ENCODE measurements around the gene OR2S2. TPM values are rescaled to one million over a fixed set of nuclear protein-coding genes. Genes with fewer than 3 reads are reported as not detected.
"Not testable (repeated sequence)": the region's sequence is repeated elsewhere in the genome, so short reads cannot be mapped to it uniquely, and the experiment has no call there.

The OR2S2 gene
- total RNA-seq, 4 donors from 2014 or later, result not detected

DNA sequence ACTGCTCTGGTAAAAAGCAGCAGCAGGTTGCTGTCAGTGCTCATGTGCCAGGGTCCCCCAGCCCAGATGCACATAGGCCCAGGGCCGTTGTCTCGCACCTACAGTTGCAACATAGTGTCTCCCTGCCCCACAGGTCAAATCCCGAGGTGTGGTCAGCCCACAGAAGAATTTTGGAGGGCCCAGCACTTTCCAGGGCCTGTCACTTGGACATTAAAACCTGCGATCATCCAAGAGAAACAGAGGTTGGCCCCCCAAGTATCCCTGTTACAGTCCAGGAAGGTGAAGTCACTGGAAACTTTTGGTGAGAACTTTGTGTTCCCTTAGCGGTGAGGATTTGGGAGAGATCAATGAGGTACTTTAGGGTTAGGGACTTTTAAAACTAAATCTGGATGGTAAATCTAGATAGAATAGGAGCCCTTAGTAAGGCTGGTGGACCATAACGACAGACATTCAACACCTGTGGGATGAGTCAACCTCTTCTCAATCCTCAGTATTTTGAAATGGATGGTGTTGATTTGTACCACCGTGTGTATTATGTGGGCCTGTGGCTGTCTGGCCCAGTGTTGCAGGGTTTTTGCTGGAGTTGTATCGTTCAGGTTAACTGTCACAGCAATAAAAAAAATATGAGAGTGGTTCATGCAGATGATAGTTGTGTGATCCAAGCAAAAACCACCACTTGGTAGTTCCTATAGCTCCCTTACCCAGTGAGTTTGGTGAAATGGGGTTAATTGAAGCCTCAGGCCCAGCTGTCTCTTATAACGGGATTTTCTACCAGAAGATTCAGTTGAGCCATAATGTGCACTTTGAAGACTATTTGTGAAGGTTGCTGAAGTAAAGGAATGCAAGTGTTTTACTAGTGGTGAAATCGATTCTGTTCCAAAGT, 19.2 kb downstream of the OR2S2 start:
- 73 to 77% methylated on average over 9 to 10 of the region's 10 CpGs for WGBS, 2 donors
- no peaks in the 10 kb centered on the region for H3K9me3 ChIP-seq
- H3K4me3 ChIP-seq, result no peak overlapping the region
- no peak overlapping the region for H3K27ac ChIP-seq
- intact Hi-C loops (cut with DNase I), result no loop called here
- no peaks in the 10 kb centered on the region for H3K4me1 ChIP-seq
- TF ChIP-seq POLR2A (IDR thresholded peaks at IDR 0.05), result no peak
- TF ChIP-seq, protein P1, sequence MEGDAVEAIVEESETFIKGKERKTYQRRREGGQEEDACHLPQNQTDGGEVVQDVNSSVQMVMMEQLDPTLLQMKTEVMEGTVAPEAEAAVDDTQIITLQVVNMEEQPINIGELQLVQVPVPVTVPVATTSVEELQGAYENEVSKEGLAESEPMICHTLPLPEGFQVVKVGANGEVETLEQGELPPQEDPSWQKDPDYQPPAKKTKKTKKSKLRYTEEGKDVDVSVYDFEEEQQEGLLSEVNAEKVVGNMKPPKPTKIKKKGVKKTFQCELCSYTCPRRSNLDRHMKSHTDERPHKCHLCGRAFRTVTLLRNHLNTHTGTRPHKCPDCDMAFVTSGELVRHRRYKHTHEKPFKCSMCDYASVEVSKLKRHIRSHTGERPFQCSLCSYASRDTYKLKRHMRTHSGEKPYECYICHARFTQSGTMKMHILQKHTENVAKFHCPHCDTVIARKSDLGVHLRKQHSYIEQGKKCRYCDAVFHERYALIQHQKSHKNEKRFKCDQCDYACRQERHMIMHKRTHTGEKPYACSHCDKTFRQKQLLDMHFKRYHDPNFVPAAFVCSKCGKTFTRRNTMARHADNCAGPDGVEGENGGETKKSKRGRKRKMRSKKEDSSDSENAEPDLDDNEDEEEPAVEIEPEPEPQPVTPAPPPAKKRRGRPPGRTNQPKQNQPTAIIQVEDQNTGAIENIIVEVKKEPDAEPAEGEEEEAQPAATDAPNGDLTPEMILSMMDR (IDR thresholded peaks at IDR 0.05), result no peak
- DNase-seq, result no peak
- no peaks in the 10 kb centered on the region for H3K36me3 ChIP-seq
- H3K27me3 ChIP-seq, result no peaks in the 10 kb centered on the region

DNA sequence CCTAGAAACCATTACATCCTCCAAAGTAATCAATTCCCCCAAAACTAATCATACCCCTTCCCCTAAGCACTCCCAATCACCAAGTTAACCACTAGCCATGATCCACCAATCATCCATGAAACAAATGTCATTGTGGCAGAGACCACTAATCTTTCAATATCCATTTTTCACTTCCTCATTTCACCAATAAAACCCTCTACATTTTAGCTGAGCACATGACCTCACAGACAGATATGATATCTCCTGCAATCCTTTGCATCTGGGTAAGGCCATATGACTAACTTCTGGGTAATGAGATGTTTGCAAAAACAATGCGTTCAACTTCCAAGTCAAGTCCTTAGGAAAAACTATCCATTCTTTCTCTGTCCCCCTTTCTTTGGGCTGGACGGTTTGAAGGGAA, 20.7 kb downstream of the OR2S2 start:
- no peak overlapping the region for H3K4me3 ChIP-seq
- H3K9me3 ChIP-seq, result no peaks in the 10 kb centered on the region
- 100% methylated on average over 1 of the region's 2 CpGs for WGBS, 2 donors
- DNase-seq, result no peak
- TF ChIP-seq, protein P1 (IDR thresholded peaks at IDR 0.05), result no peak
- TF ChIP-seq POLR2A (IDR thresholded peaks at IDR 0.05), result no peak
- H3K27ac ChIP-seq, result no peak overlapping the region
- intact Hi-C loops (cut with DNase I), result no loop called here
- no peaks in the 10 kb centered on the region for H3K4me1 ChIP-seq
- no peaks in the 10 kb centered on the region for H3K27me3 ChIP-seq
- no peaks in the 10 kb centered on the region for H3K36me3 ChIP-seq

DNA sequence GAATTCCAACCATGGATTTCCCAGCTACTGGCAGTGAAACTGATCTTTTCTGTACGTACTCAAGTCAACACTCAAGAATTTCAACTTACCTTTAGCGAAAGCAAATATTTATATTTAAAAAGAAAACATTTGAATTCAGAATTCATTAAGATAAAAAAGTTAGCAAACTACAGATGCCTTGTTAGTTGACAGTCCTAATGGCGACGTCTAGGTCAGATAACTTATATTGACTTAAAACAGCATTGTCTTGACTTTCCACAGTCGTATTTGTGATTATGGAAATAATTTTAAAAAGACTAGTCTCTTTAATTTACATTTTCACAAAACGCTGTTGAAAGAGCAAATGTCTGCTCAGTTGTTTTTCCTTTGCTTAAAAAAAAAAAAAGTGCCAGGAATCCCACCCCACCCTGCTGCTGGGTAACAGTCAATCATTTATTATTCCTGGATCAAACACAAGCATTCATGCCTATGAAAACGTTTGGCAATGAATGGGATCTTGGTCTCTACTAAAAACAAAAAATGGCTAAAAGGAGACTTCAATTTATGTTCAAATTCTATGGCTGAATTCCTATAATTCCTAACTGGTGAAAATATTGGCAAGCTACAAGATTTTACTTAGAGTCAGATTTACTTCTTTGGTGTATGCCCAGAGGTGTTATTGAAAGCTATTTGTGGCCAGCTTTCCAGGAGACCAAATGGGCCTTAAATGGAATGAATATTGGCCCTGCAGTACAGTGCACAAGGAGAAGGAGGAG, 22.0 kb downstream of the OR2S2 start:
- DNase-seq, result no peak
- 50 to 54% methylated on average over 7 of the region's 7 CpGs for WGBS, 2 donors
- intact Hi-C loops (cut with DNase I), result no loop called here
- Histone ChIP-seq H3K27ac (no peak overlapping the region), H3K36me3 (no peaks in the 10 kb centered on the region), H3K27me3 (no peaks in the 10 kb centered on the region), H3K4me3 (no peak overlapping the region), H3K4me1 (no peaks in the 10 kb centered on the region), H3K9me3 (no peaks in the 10 kb centered on the region)
- no peak for TF ChIP-seq POLR2A (IDR thresholded peaks at IDR 0.05)
- TF ChIP-seq, protein P1 (IDR thresholded peaks at IDR 0.05), result no peak

DNA sequence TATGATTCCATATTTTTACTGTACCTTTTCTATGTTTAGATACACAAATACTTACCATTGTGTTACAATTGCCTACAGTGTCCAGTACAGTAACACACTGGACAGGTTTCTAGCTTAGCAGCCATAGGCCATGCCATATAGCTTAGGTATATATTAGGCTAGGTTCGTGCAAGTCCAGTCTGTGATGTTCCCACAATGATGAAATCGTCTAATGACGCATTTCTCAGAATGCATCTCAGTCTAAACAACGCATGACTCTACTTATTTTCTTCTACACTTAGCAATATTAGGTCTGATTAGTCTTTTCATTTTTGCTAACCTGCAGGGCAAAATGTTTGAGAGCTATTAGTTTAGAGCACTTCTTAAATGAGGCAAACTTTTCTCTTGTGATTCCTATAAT, 22.7 kb downstream of the OR2S2 start:
- TF ChIP-seq POLR2A (IDR thresholded peaks at IDR 0.05), result no peak
- TF ChIP-seq, protein P1 (IDR thresholded peaks at IDR 0.05), result no peak
- Histone ChIP-seq H3K36me3 (no peaks in the 10 kb centered on the region), H3K27ac (no peak overlapping the region), H3K27me3 (no peaks in the 10 kb centered on the region), H3K9me3 (no peaks in the 10 kb centered on the region), H3K4me3 (no peak overlapping the region), H3K4me1 (no peaks in the 10 kb centered on the region)
- intact Hi-C loops (cut with DNase I), result no loop called here
- no peak for DNase-seq
- 90% methylated on average over 4 of the region's 4 CpGs for WGBS, 2 donors

DNA sequence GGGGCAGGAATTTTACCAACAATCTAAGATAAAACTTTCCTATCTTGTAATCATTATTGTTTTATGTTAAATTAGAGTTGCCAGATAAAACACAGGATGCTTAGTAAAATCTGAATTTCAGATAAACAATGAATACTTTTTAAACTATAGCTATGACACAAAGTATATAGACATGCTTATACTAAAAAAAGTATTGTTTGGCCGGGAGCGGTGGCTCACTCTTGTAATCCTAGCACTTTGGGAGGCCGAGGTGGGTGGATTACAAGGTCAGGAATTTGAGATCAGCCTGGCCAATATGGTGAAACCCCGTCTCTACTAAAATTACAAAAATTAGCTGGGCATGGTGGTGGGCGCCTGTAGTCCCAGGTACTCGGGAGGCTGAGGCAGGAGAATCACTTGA, 23.9 kb downstream of the OR2S2 start:
- H3K4me1 ChIP-seq; DNase-seq; H3K27me3 ChIP-seq; H3K36me3 ChIP-seq; H3K27ac ChIP-seq; intact Hi-C loops (cut with DNase I); H3K9me3 ChIP-seq; H3K4me3 ChIP-seq: not testable (repeated sequence)
- 82 to 86% methylated on average over 5 to 6 of the region's 6 CpGs for WGBS, 2 donors
